Measurements from ENCODE around the gene UGT1A8. TPM values are rescaled to one million over a fixed set of nuclear protein-coding genes. Genes with fewer than 3 reads are reported as not detected.

UGT1A8 gene
- total and polyA plus RNA-seq, 2 donors (not counting 1 experiment from before 2014, with no cell fraction given) = not detected

DNA sequence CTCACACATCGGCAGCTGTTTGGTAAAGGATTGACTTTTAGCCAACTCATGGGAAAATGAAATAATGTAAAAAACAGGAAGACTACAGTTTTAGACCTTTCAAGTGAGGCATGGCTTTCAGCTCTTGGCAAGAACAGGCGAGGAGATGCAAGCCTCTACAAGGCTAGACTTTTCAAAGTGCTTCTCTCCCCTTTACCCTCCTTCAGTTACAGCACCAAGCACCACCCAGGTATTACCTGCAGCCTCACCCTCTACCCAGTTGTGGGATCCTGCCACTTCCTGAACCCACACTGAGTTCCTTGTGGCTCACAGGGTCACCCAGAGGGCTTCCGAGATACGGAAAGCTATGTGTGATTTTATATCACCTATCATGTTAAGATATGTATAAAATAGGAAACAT lies 33.5 kb downstream of the UGT1A8 start:
- no peak for TF ChIP-seq CTCF (conservative IDR thresholded peaks at IDR 0.05 in 1 of 2, IDR thresholded peaks at IDR 0.05 in 1 of 2; ENCODE audit: low read depth in 1 of 2, low read length in 2 of 2)
- Histone ChIP-seq H3K9me3 (ENCODE audit: control insufficient read depth, insufficient read depth, low read depth, low read length) (no peaks in the 10 kb centered on the region), H2AFZ (ENCODE audit: low read length) (no peak overlapping the region), H4K20me1 (ENCODE audit: control insufficient read depth, extremely low read depth, insufficient read depth, low read length) (no peaks in the 10 kb centered on the region), H3K27ac (ENCODE audit: insufficient read depth, low read length) (no peak overlapping the region), H3K27me3 (ENCODE audit: control insufficient read depth, insufficient read depth, low read length) (no peaks in the 10 kb centered on the region), H3K4me2 (ENCODE audit: extremely low read depth, insufficient read depth, low read length) (no peak overlapping the region), H3K9ac (ENCODE audit: insufficient read depth, low read length) (no peak overlapping the region), H3K4me1 (ENCODE audit: control insufficient read depth, extremely low read depth, insufficient read depth, low read length) (no peaks in the 10 kb centered on the region), H3K79me2 (ENCODE audit: control insufficient read depth, insufficient read depth, low read length) (no peaks in the 10 kb centered on the region), H3K36me3 (ENCODE audit: control insufficient read depth, insufficient read depth, low read length) (no peaks in the 10 kb centered on the region), H3K4me3 (replicated peaks in 1 of 4; ENCODE audit: control extremely low read depth in 1 of 4, insufficient read depth in 1 of 4, low read depth in 3 of 4, low read length in 4 of 4) (no peak overlapping the region)
- DNase-seq (ENCODE audit: low read depth in 2 of 2) = no peak

GRCh38 chr2:233651430-233651829 lies 34.0 kb downstream of the UGT1A8 start:
- Histone ChIP-seq H3K4me1 (ENCODE audit: control insufficient read depth, extremely low read depth, insufficient read depth, low read length) (no peaks in the 10 kb centered on the region), H4K20me1 (ENCODE audit: control insufficient read depth, extremely low read depth, insufficient read depth, low read length) (no peaks in the 10 kb centered on the region), H2AFZ (ENCODE audit: low read length) (no peak overlapping the region), H3K79me2 (ENCODE audit: control insufficient read depth, insufficient read depth, low read length) (no peaks in the 10 kb centered on the region), H3K4me3 (replicated peaks in 1 of 4; ENCODE audit: control extremely low read depth in 1 of 4, insufficient read depth in 1 of 4, low read depth in 3 of 4, low read length in 4 of 4) (no peak overlapping the region), H3K9ac (ENCODE audit: insufficient read depth, low read length) (no peak overlapping the region), H3K36me3 (ENCODE audit: control insufficient read depth, insufficient read depth, low read length) (no peaks in the 10 kb centered on the region), H3K27me3 (ENCODE audit: control insufficient read depth, insufficient read depth, low read length) (no peaks in the 10 kb centered on the region), H3K27ac (ENCODE audit: insufficient read depth, low read length) (no peak overlapping the region), H3K9me3 (ENCODE audit: control insufficient read depth, insufficient read depth, low read depth, low read length) (no peaks in the 10 kb centered on the region), H3K4me2 (ENCODE audit: extremely low read depth, insufficient read depth, low read length) (no peak overlapping the region)
- DNase-seq (ENCODE audit: low read depth in 2 of 2) = no peak
- TF ChIP-seq CTCF (conservative IDR thresholded peaks at IDR 0.05 in 1 of 2, IDR thresholded peaks at IDR 0.05 in 1 of 2; ENCODE audit: low read depth in 1 of 2, low read length in 2 of 2) = no peak
- TF ChIP-seq EZH2 (IDR thresholded peaks at IDR 0.05; ENCODE audit: low read length, missing control alignments) = no peak

- no peaks in the 10 kb centered on the region for H3K79me2 ChIP-seq (ENCODE audit: control insufficient read depth, insufficient read depth, low read length)
- no peaks in the 10 kb centered on the region for H3K9me3 ChIP-seq (ENCODE audit: control insufficient read depth, insufficient read depth, low read depth, low read length)
- H2AFZ ChIP-seq (ENCODE audit: low read length) = no peak overlapping the region
- no peaks in the 10 kb centered on the region for H3K4me1 ChIP-seq (ENCODE audit: control insufficient read depth, extremely low read depth, insufficient read depth, low read length)
- no peak for TF ChIP-seq EZH2 (IDR thresholded peaks at IDR 0.05; ENCODE audit: low read length, missing control alignments)
- TF ChIP-seq CTCF (conservative IDR thresholded peaks at IDR 0.05 in 1 of 2, IDR thresholded peaks at IDR 0.05 in 1 of 2; ENCODE audit: low read depth in 1 of 2, low read length in 2 of 2) = no peak
- no peaks in the 10 kb centered on the region for H4K20me1 ChIP-seq (ENCODE audit: control insufficient read depth, extremely low read depth, insufficient read depth, low read length)
- no peak overlapping the region for H3K4me3 ChIP-seq (replicated peaks in 1 of 4; ENCODE audit: control extremely low read depth in 1 of 4, insufficient read depth in 1 of 4, low read depth in 3 of 4, low read length in 4 of 4)
- H3K36me3 ChIP-seq (ENCODE audit: control insufficient read depth, insufficient read depth, low read length) = no peaks in the 10 kb centered on the region
- H3K27ac ChIP-seq (ENCODE audit: insufficient read depth, low read length) = no peak overlapping the region
- DNase-seq (ENCODE audit: low read depth in 2 of 2) = no peak
- no peak overlapping the region for H3K9ac ChIP-seq (ENCODE audit: insufficient read depth, low read length)
- no peak overlapping the region for H3K4me2 ChIP-seq (ENCODE audit: extremely low read depth, insufficient read depth, low read length)
- H3K27me3 ChIP-seq (ENCODE audit: control insufficient read depth, insufficient read depth, low read length) = no peaks in the 10 kb centered on the region
These were observed 37.1 kb downstream of the UGT1A8 start for GRCh38 chr2:233654501-233654900.
